ENCODE results near the gene BECN2.

- TF ChIP-seq, protein P1, sequence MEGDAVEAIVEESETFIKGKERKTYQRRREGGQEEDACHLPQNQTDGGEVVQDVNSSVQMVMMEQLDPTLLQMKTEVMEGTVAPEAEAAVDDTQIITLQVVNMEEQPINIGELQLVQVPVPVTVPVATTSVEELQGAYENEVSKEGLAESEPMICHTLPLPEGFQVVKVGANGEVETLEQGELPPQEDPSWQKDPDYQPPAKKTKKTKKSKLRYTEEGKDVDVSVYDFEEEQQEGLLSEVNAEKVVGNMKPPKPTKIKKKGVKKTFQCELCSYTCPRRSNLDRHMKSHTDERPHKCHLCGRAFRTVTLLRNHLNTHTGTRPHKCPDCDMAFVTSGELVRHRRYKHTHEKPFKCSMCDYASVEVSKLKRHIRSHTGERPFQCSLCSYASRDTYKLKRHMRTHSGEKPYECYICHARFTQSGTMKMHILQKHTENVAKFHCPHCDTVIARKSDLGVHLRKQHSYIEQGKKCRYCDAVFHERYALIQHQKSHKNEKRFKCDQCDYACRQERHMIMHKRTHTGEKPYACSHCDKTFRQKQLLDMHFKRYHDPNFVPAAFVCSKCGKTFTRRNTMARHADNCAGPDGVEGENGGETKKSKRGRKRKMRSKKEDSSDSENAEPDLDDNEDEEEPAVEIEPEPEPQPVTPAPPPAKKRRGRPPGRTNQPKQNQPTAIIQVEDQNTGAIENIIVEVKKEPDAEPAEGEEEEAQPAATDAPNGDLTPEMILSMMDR (IDR thresholded peaks at IDR 0.05), result no peak
- TF ChIP-seq POLR2A (IDR thresholded peaks at IDR 0.05; ENCODE audit: low read depth), result no peak
These were observed 31.4 kb upstream of the BECN2 start for GRCh38 chr1:241926141-241926540.
